A673 (cell line): ENCODE data around the gene CFAP57. TPM values are rescaled to one million over a fixed set of nuclear protein-coding genes. Genes with fewer than 3 reads are reported as not detected.

Experiments
- Bru-seq: library from RNA; stranded (reverse); fragments of 400-500 nt; gene quantifications from one replicate; lab custom pipeline; 2021; lab: Mats Ljungman, UMichigan
- BruChase-seq, 2 experiments: library from RNA; stranded (reverse); fragments of 400-500 nt; gene quantifications; one replicate each; lab custom pipeline; 2021; lab: Mats Ljungman, UMichigan
- BruUV-seq: library from RNA; stranded (reverse); fragments of 400-500 nt; replicated peaks from 2 replicates; lab custom pipeline; 2021; lab: Mats Ljungman, UMichigan
- CTCF ChIA-PET: fragments of 300-600 bp; sonication (Branson Sonifier 250); formaldehyde crosslinking; loops from one replicate; lab custom pipeline; 2022; ENCODE audit warnings: antibody characterized with exemption; lab: Charles Lee
- POLR2A ChIA-PET: fragments of 300-600 bp; sonication (Branson Sonifier 250); formaldehyde crosslinking; loops from one replicate; lab custom pipeline; 2022; ENCODE audit warnings: antibody characterized with exemption; ENCODE audit not compliant: low non-redundant PET; lab: Charles Lee
- DNase-seq: peaks from one replicate; pipeline ENCODE4 v3.0.0-alpha.2; 2015; ENCODE audit warnings: low spot score
- H3K27ac ChIP-seq: fragments of 200-600 bp; sonication (generic); 2 replicates; pipeline ENCODE4 v1.5.1; 2016; ENCODE audit warnings: mixed run types, low read depth, mild to moderate bottlenecking, mixed read lengths, antibody characterized with exemption, low read length; ENCODE audit not compliant: poor library complexity, severe bottlenecking
- H3K27me3 ChIP-seq: fragments of 200-600 bp; sonication (generic); replicated peaks from 2 replicates; pipeline ENCODE4 v1.6.1; 2017; ENCODE audit warnings: mixed run types, low read depth, mild to moderate bottlenecking, mixed read lengths, antibody characterized with exemption, low read length; ENCODE audit not compliant: insufficient read depth, poor library complexity
- H3K36me3 ChIP-seq: fragments of 200-600 bp; sonication (generic); 2 replicates; pipeline ENCODE4 v1.6.1; 2016; ENCODE audit warnings: mixed run types, mild to moderate bottlenecking, mixed read lengths, antibody characterized with exemption, low read length; ENCODE audit not compliant: insufficient read depth, poor library complexity, severe bottlenecking
- H3K4me1 ChIP-seq: fragments of 200-600 bp; sonication (generic); 2 replicates; pipeline ENCODE4 v1.6.1; 2017; ENCODE audit warnings: mixed run types, mild to moderate bottlenecking, mixed read lengths, antibody characterized with exemption, low read length; ENCODE audit not compliant: insufficient read depth, poor library complexity, severe bottlenecking
- H3K4me3 ChIP-seq: fragments of 200-600 bp; sonication (generic); 2 replicates; pipeline ENCODE4 v1.5.1; 2016; ENCODE audit warnings: low read depth, mixed run types, mild to moderate bottlenecking, mixed read lengths, low read length; ENCODE audit not compliant: poor library complexity, severe bottlenecking
- H3K9me3 ChIP-seq: fragments of 200-600 bp; sonication (generic); 2 replicates; pipeline ENCODE4 v1.6.1; 2016; ENCODE audit warnings: mixed run types, low read depth, mild to moderate bottlenecking, mixed read lengths, antibody characterized with exemption, low read length; ENCODE audit not compliant: poor library complexity, severe bottlenecking
- CTCF ChIP-seq: fragments of 300-800, 200-600 bp; sonication (generic); conservative IDR thresholded peaks from 2 replicates; pipeline ENCODE4 v1.5.1; 2017; ENCODE audit warnings: low read depth, mild to moderate bottlenecking, antibody characterized with exemption, low read length, moderate library complexity, mixed read lengths
- EZH2 ChIP-seq: fragments of 200-600 bp; sonication (generic); IDR thresholded peaks from 2 replicates; pipeline ENCODE4 v1.6.1; 2017; ENCODE audit warnings: borderline replicate concordance, low read depth, mild to moderate bottlenecking, mixed read lengths, antibody characterized with exemption, low read length; ENCODE audit not compliant: poor library complexity, severe bottlenecking
- intact Hi-C: fragments of 100-400 bp; cut with micrococcal nuclease; formaldehyde crosslinking; loops from one replicate; pipeline ENCODE4 v1.10.0; 2022; ENCODE audit not compliant: unreplicated experiment
- long read RNA-seq: library from polyadenylated mRNA; stranded (forward); transcript quantifications from one replicate; pipeline ENCODE4 v2.0.0, GENCODE V29; 2022
- total RNA-seq: library from RNA; stranded (reverse); gene quantifications from 2 replicates; pipeline ENCODE4 v1.2.3, GENCODE V29; 2021

The CFAP57 gene
- 0.20 and 0.73 TPM in 2 replicates for total RNA-seq
- percentile 17 among the genes with signal in this experiment for Bru-seq, nascent RNA
- percentile 15 among the genes with signal in this experiment for BruChase-seq, experiment 1, labeled RNA remaining after a 2-hour chase
- BruChase-seq, experiment 2, labeled RNA remaining after a 6-hour chase, result percentile 14 among the genes with signal in this experiment
- long read RNA-seq, partial matches to known transcripts, result 0 of 1 reads
- long read RNA-seq, other reads (novel, unspliced or antisense), result 1 of 1 reads

DNA sequence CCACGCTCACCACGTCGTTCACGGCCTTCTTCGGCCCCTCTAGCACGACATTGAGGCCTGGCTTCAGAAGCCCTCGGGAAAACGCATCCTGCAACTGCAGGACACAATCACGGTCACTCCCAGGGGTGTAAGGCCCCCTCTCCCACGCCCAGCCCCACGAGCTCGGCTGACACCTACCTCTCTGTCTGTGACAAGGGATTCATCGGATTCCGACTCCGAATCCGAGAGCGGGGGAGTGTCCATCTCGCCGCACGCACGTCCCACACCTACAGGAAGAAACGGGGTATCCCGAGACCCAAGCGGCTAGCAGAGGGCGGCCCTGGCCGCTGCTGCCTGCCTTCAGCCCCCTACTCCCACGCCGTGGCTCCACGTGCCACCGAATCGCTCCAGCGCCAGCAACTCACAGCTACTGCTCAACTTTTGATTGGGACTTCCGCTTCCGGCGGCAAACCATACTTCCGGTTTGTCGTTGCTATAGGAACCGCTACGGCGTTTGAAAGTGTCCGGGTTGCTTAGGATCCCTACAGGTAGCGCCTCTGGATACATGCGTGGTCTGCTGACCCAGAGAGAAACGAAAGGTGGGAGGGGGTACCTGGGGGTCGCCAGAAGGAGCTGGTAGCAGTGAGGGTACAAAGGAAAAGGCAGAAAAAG, at the start of gene CFAP57, which contains the start of gene EBNA1BP2:
Gene CFAP57 (plus strand): TSS at position 455 of the 651 bp plus-strand sequence. CDS start 424 bp downstream, outside the sequence.
Gene EBNA1BP2 (minus strand): TSS at position 415 of the 651 bp plus-strand sequence. CDS start 172 bp downstream, at position 243.
- H3K27me3 ChIP-seq, result no peaks in the 10 kb centered on the region
- peak within 1 kb of the TSS; percentile 83 for H3K27ac ChIP-seq
- no peak for TF ChIP-seq EZH2
- no peak for TF ChIP-seq CTCF
- ChIA-PET CTCF (interaction anchor here (1.0 kb wide), 2 partner anchors 55 to 249 kb away, joined by 3 read pairs; no protein-coding TSS in a partner anchor), POLR2A (no interaction called here)
- H3K4me1 ChIP-seq, result peaks cover 8% of the 10 kb centered on the region
- H3K4me3 ChIP-seq, result peak within 1 kb of the TSS; percentile 89
- peak; percentile 96 for DNase-seq
- H3K9me3 ChIP-seq, result no peaks in the 10 kb centered on the region
- H3K36me3 ChIP-seq, result peaks cover 34% of the 10 kb centered on the region
- intact Hi-C loops, result no loop called here
- no TSS peak for BruUV-seq

DNA sequence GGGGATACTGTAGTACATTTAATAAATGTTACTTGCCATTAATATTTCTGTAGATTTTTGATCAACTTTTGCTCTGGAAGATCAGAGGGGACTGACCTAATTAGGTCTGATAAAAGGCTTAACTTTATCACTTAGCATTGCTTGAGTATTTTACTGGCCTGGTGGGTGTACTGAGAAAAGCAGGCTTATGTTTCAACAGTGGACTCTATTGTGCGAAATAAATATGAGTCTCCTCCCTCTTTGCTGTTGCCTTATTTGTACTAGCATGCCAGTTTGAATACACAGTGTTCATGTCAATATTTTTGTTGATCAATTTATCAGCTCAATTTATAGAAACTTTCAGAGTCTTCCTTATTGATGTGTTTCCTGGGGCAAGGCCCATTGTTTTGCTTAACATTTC, 49.1 kb upstream of the CFAP57 start:
- Histone ChIP-seq H3K4me3 (no peak overlapping the region), H3K27ac (no peak overlapping the region), H3K9me3 (peaks cover 7% of the 10 kb centered on the region), H3K36me3 (no peaks in the 10 kb centered on the region), H3K27me3 (no peaks in the 10 kb centered on the region), H3K4me1 (no peaks in the 10 kb centered on the region)
- ChIA-PET POLR2A (no interaction called here), CTCF (no interaction called here)
- intact Hi-C loops, result no loop called here
- no TSS peak for BruUV-seq
- no peak for TF ChIP-seq CTCF
- no peak for TF ChIP-seq EZH2
- no peak for DNase-seq

GRCh38 chr1:43128816-43129215, 43.3 kb upstream of the CFAP57 start:
- no peak overlapping the region for H3K4me3 ChIP-seq
- H3K27ac ChIP-seq, result no peak overlapping the region
- H3K9me3 ChIP-seq, result peaks cover 7% of the 10 kb centered on the region
- H3K4me1 ChIP-seq, result peaks cover 16% of the 10 kb centered on the region
- no peak for DNase-seq
- H3K36me3 ChIP-seq, result no peaks in the 10 kb centered on the region
- ChIA-PET POLR2A (no interaction called here), CTCF (no interaction called here)
- intact Hi-C loops, result no loop called here
- no TSS peak for BruUV-seq
- TF ChIP-seq EZH2 (no peak), CTCF (no peak)
- no peaks in the 10 kb centered on the region for H3K27me3 ChIP-seq
